Medulla oblongata (tissue), 1 donor: ENCODE measurements around the gene DEPP1.

Experiments used
- DNase-seq: peaks from one replicate; pipeline ENCODE4 v3.0.0-alpha.2; 2015; ENCODE audit errors: extremely low spot score

The DEPP1 gene

DNA sequence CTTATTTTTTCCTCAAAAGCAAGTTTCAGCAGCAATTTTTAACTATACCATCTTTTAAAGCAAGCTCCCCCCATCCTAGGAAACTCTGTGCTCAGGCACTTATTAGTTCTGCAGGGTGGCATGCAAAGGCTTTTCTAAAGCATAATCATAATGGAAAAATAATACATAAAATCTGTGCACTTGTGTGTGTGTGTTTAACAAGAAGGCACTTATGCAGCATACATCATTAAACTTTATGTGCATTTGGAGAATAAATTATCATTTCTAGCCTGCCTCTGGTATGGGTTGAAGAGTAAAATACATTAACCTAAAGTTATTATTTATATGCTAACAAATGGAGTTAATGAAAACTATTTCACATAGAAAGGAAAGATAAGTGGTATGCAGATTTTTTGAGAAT lies 24.6 kb downstream of the DEPP1 start:
- DNase-seq: no peak

DNA sequence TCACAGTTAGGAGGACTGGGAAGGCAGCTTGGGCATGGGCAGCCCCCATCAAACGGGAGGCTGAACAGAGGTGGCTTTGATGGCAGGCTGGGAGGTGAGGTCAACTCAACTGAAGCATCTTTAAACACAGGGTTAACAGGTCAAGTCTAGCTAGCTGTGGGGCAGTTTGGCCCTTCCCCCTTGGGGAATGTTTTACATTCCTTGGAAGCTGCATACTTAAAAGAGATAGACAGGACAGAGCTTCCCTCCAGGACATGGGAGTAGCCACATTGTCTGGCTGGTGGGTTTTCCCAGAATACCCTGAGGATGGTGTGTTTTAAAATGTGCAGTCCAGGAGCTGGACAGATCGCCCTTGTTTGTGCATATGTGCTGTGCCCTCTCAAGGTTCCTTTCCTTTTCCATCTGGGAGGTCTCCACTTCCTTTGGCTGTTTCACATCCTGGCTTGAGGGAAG lies 25.8 kb downstream of the DEPP1 start:
- DNase-seq: no peak

DNA sequence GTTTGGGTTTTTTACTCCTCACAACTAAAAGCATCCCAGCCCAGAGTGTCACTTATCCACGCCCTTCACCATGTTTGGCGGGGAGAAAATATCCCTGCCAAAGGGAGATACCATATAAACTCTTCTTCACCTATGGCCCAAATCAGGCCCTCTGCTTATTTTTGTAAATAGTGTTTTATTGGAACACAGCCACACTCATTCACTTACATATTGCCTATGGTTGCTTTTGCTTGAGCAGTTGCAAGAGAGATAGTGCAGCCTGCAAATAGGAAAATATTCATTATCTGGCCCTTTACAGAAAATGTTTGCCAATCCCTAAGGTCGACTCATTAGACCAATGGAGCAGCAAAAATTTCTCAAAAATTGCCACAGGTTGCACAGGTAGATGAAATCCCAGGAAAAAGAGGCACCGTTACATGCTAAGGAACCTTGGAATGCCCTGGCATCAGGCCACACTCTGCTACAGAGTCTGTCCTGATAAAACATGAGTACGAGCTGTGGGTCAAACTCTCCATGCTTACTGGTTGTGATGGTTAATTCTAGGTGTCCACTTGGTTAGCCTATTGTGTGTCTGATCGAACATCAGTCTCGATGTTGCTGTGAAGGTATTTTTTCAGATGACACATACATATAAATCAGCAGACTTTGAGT lies 26.9 kb downstream of the DEPP1 start:
- no peak for DNase-seq

DNA sequence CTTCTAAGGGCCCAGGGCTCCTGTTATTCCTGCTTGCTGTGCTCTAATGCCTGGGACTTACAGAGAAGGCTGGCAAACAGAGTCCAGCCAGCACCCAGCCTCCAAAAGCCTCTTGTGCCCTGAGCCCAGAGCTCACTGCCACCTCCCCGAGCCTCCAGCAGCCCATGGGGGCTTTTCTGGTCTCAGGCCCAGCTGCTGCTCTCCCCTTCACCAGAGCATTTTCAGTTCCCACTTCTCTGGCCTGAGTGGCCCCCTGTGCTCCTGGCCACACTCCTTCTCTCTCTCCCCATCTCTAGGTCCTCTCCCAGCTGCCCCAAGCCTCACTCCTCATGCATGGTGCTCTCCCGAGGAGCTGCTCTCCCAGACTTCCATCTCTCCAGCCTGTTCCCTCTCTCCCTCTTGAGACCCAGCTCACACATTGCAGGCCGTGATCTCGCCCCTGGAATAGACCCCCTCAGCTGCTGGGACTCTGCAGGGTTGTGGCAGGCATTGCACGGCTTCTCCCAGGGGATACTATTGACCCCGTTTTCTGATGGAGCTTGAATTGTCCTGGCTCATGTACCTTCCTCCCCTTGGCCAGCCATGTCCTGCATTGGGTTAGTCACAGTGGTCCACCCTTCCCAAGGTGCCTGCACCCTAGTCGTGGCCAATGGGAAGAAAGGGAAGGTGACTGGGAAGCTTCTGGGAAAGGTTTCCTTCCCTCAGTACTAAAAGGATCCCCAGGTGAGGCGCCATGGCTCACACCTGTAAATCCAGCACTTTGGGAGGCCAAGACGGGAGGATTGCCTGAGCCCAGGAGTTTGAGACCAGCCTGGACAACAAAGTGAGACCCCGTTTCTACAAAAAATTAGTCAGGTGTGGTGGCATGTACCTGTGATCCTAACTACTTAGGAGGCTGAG lies 28.0 kb downstream of the DEPP1 start:
- no peak for DNase-seq

DNA sequence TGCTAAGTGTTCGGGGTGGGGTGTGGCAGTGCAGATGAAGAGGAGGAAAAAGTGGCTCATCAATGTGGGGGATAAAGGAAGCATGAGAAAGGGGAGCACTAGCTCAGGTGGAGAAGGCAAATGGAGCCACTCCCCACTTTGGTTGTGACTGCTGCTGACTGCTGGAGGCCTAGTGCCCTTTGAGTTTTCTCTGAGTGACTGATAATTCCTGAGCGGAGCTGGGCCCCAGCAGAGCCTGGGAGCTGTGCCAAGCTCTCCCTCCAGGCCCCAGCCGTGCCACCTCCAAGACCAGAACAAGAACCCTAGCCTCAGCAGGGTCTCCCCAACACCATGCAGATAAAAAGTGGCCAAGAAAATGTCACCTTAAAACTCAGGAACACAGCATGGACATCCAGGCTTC lies 28.7 kb downstream of the DEPP1 start:
- DNase-seq: no peak

DNA sequence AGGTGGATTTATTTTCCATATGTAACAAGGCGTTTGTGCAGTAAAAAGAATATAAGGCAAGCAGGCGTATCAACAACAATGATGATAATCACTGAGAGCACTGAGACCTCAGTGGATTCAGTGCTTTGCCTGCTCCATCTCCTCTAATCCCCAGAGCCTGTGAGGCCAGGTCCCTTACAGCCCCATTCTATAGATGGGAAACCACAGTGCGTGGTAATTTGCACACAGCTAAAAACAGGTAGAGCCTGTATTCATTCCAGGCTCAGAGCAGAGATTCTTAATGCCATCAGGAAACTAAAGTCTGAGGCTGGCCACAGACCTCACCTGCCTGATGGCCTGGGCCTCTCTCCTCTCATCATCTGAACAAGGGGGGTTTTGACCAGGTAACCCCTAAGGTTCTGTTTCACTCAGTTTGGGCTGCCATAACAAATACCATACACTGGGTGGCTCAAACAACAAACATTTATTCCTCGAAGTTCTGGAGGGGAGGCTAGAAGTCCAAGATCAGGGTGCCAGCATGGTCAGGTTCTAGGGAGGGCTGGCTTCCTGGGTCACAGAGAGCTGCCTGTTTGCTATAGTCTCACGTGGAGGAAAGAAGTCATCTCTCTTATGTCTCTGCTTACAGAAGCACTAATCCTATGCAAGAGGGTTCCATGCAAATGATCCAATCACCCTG lies 29.3 kb downstream of the DEPP1 start:
- DNase-seq: no peak

DNA sequence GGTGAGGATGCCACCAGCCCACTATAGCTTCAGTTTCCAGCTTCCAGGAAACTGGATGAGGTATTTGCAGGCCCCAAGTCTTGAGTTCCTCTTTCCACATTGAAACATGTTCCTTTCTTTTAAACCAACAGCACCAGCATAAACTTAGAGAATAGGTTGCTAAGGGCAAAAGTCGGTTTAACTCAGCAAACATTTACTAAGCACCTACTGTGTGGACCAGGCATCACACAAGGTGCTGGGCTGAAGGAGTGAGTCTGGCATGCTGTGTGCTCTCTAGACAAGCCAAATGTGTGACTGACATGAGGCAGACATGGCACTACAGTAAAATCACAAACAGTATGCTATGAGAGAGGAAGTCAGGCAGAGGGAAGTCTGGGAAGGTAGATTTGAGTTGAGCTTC lies 30.0 kb downstream of the DEPP1 start:
- peak; percentile 25 for DNase-seq

DNA sequence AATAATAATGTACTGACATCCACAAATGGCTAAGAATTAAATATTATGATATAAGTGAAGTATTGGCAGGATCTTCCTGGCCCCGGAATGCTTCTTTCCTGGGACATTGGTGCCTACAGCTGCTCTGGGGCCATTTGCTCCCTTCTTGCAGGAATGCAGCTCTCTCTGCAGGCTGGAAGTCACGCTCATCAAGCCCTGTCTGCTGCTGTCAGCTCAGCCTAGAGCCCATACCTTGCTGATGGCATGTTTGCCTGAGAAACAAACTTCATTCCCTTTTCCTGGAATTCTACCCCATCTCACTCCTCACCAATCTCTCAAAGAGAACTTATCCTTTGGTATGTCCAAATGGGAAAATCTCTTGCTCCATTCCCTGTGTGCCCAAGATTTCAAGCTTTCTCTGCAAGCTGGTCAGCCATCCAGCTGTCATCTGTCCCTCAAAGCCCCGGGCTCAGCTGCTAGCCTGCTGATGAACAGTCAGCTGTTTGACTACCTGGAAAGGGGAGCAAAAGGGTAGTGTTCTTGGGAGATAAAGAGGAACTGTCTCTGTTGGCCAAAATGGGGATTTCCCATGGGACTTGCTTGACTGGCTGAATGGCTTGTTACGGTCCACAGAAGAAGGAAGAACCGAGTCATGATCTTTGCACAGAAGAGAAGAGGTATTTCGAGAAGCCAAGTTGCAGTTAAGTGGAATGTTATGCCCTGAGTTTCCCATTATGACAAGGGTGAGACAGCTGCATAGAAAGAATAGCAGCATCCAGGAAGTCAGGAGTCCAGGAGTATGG lies 31.0 kb downstream of the DEPP1 start:
- DNase-seq: peak; percentile 39

DNA sequence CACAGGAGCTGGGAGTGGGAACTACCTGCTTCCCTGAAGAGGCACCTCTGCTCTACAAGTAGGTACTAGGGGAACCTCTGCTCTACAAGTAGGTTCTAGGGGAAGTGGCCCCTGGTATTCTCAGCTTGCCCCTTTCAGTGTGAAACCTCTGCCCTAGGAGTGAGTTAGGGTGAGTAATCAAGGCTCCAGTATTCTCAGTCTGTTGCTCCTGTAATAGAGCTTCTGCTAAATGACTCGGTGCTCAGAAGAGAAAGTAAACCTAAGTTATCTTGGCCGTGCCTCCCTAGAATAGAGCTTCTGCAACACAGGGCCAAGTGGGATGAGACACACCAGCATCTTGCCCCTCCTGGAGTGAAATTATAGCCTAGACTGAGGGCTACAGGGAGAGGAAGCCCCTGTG lies 32.4 kb downstream of the DEPP1 start:
- no peak for DNase-seq

DNA sequence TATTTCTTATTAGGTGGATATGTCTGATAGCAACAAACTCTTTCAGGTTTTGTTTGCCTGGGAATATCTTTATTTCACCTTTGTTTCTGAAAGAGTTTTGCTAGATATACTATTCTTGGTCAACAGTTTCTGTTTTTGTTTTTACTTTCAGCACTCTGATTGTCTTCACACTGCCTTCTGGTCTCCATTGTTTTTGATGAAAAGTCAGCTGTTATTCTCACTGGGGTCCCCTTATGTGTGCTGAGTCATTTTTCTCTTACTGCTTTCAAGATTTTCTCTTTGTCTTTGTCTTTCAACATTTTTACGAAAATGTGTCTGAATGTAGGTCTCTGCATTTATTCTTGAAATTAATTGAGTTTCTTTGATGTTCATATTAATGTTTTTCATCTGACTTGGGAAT lies 34.3 kb downstream of the DEPP1 start:
- no peak for DNase-seq

DNA sequence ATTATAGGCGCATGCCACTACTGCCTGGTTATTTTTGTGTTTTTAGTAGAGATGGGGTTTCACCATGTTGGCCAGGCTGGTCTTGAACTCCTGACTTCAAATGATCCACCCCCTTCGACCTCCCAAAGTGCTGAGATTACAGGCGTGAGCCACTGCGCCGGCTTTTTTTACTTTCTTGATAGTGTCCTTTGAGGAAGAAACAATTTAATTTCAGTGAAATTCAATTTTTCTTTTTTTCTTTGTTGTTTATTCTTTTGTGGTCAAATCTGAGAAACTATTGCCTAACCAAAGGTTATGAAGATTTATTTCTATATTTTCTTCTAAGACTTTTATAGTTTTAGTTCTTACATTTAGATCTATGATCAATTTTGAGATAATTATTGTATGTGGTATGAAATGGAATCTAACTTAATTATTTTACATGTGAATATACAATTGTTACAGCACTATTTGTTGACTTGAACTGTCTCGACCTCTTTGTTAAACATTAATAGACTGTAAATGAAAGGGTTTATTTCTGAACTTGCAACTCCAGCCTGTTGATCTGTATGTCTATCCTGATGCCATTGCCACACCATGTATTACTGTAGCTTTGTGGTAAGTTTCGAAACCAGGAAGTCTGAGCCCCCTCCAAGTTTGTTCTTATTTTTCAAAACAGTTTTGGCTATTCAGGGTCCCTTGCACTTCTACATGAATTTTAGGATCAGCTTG lies 38.8 kb downstream of the DEPP1 start:
- DNase-seq: no peak

DNA sequence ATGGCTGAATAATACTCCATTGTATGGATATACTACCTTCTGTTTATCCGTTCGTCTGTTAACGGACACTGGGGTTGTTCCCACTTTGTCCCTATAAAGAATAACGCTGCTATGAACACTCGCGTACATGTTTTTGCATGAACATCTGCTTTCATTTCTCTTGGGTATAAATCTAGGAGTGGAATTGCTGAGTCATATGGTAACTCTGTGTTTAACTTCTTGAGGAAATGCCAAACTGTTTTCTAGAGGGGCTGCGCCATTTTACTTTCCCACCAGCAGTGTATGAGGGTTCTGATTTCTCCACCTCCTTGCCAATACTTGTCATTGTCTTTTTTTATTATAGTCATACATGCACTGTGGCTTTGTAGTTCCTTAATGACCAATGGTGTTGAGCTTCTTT lies 39.7 kb downstream of the DEPP1 start:
- no peak for DNase-seq

DNA sequence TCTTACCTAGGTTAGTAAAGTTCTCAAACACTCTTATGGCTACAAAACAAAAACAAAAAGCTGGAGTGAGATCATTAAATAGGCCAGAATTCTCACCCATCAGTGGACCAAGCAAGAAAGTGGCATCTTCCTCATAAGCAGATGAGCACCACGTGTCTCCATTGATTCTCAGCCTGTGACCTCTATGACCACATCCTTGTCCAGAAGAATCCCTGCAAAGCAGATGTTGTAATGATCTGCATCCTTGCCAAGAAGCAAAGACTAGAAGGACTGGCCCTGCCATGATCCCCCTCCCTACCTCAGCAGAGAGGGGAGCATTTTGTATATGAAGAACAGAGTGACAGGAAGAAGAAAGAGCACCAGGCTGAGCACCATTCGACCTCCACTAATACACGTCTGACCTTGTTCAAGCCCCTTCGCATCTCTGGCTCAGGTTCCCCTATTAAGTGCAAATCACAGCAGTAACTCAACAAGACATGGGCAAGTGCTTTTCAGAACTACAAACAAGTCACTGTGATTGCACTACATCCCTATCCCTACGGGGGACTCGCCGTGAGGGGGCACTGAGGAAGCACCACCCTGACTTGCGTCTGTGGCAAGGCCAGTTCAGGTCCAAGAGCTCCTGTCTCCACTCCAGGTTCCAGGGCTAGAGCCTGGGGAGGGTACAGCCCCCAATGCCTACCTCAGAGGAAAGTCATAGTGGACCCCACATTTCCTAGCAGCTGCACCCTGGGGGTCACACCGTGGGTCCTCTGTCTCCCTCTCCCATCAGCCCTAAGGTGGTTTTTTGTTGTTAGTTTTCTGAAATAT lies 41.2 kb downstream of the DEPP1 start:
- DNase-seq: peak; percentile 72

DNA sequence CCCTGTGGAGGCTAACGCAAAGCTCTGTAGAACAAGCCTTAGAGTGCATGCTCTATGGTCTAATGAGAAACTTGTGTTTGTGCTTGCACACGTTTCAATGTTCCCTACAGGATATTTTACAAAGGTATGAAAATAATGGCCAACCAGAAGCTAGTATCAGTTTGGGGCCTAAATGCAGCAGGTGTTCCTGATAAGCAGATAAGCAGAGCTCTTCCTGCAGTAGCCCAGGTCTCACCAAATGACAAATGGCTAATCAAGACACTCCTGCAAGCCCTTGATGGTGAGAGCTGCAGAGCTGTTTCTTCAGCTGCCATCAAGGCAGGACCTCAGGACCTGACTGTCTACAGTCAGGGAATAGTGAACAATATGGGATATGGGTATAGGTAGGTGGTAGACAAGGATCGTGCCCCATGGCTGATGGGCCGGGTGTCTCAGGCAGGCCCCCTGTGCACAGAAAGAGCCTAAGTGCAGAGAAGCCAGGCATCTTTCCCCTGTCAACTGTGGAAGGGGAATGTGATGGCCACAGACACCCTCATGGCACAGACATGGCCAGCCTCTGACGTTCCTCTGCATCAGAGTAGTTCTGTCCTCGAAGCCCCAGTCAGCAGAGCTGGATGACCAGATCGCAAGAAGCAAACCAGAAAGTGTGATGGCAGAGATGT lies 42.2 kb downstream of the DEPP1 start:
- DNase-seq: no peak

DNA sequence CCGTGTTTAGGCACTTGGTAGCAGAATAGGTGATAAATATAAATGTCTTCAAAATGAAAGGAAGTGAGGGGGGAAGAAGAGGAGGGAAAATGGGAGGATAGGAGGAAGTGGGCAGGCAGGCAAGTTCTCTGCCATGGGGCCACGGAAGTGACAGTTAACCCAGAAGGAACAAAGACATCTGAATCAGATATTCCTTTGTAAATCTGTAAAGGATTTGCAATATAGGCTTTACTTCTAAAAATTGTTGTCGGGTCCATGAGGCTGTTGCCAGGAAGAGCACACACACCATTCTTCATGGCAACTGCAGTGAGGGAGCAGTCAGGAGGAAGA lies 42.7 kb downstream of the DEPP1 start:
- no peak for DNase-seq

DNA sequence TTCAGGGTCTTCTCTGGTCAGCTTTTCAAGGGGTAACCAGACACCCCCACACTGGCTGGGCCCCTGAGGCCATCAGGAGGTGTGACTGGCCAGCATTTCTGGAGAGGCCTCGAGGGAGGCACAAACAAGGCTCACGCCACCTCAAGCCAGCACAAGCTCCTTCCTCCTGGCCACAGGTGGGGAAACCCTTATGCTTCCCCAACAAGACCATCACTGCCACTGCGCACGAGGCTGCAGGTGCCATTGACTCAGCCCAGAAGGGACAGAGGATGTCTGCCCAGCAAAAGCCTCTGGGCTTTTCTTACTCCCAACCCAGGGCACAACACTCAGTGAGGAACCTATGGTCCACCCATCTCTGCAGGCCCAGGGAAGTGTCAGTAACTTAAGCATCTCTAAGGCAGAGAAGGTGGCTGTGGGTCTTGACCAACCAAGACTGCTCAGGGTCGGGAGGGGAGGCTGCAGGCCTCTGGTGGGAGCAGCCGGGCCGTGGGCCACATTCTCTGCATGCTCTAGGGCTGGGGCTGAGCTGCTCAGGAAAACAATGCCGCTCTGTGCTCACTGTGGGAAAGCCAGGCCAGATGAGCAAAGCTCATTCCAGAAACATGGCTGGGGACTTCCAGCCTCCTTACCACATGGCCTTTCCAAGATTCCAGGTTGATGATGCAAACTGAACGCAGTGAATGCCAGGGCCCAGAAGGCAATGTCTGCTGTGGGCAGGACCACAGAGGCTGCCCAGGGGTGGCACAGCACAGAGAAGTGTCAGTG lies 43.2 kb downstream of the DEPP1 start:
- DNase-seq: peak; percentile 94

DNA sequence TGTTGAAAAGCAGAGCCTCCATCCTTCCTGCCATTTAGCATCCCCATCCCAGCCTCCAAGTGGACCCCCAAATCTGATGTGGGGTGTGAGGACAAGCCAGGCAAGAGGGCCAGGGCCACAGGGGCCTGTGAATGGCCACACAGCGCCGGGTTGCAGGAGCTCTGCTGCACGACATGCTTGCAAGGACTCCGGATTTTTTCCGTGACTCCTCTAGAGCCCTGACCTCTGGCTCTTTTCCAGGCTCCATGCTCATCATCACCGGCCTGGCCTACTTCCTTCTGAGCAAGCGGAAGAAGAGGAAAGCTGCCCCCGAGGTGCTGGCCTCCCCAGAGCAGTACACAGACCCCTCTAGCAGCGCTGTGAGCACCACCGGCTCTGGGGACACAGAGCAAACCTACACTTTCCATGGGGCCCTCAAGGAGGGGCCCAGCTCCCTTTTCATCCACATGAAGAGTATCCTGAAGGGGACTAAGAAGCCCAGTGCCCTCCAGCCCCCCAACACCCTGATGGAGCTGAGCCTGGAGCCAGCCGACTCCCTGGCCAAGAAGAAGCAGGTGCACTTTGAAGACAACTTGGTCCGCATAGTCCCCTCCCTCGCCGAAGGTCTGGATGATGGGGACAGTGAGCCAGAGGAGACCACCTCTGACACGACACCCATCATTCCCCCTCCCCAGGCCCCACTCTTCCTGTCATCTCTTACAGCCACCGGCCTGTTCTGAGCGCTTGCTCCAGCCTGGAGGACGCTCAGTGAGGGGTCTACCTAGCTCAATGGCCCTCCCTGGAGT lies 44.0 kb downstream of the DEPP1 start:
- DNase-seq: no peak
